HG03575 (cell line): Measurements from ENCODE around the gene PLCG2.
"Not testable (repeated sequence)": the region's sequence is repeated elsewhere in the genome, so short reads cannot be mapped to it uniquely, and the experiment has no call there.

Experiments used
- ATAC-seq: cut with Tn5 transposase; IDR thresholded peaks from one replicate; pipeline ENCODE4 v1.9.1; 2021; ENCODE audit not compliant: unreplicated experiment, insufficient number of reproducible peaks, low FRiP score; ENCODE audit errors: extremely low read depth

PLCG2 gene

DNA sequence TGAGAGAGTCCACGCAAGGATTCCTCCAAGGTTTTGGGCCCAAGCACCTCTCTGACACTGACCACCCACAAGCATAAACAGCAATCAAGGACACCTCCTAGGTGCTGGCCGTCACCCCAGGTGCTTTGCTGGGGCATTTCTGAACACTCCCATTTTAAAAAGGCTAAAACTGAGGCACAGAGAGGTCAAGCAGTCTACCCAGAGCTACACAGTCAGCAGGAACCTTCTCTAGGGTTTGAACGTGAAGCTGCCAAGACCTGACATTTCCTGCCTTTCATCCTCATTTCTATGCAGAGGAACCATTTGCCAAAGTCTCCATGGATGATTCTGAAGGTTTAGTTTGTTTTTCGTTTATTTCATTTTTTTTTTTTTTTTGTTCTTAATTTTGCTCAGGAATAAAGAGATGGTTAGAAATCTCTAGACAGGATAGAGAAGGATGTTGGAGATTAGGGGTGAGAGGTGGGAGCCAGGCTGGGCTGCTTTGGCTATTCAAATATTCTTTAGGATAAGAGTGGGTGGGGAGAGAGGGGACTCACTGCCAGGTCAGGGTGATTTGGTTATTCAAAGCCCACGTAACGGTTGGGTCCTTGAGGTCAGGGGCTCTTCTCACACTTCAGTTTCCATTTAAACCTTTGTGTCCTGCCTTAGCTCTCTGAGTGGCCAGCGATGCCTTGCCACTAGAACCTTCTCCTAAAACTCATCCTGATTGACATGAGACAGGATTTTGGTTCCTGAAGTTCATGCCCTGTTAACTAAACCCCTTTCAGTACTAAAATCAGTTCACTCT is 6.2 kb downstream of the PLCG2 start:
- no peak for ATAC-seq

DNA sequence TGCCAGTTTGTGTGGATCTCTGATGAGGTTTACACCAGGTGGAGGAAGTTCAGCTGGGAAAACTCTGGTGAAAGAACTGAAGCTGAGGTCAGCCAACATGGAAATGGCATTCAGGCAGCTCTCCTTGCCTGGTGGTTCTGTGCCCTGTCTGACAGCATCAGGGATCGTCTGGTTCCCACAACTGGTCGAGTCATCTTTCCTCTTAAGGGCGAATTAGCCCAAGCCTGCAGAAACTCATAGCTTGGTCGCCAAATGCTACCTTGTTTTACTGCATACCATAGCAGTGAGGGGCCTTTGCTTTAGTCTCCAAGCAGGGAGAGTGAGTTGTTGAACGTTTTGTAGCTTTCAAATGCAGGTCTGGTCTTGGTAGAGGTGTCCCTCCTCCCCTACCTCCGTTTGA is 7.2 kb downstream of the PLCG2 start:
- no peak for ATAC-seq

DNA sequence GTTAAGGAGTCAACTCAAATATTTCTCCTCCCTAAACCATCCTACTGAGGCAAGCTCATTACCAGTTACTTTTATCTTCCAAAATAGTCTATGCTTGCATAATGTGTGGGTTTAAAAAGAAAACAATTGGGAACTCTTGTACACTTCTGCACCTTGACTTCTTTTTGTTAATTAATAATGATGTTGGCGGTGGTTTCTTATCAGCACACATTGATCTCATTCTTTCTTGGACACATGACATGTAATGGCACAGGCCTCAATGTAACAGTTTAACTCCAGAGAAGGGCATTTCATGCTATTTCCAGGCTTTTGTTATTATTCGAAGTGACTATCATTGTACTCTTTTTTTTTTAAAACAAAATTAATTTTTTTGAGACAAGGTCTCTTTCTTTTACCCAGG is 7.8 kb downstream of the PLCG2 start:
- no peak for ATAC-seq

DNA sequence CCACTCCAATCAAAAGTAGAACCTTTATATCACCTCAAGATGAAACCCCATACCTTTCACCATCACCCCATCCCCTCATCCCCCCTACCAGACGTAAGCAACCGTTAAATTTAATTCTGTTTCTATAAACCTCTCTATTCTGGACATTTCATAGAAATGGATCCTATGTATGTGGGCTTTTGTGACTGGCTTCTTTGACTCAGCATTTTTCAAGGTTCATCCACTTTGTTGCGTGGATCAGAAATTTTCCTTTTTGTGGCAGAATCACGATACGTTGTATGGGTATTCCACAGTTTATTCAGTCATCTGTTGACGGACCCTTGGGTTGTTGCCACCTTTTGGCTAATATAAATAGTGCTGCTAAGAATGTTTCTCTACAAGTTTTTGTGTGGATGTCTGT is 8.6 kb downstream of the PLCG2 start:
- ATAC-seq = no peak

DNA sequence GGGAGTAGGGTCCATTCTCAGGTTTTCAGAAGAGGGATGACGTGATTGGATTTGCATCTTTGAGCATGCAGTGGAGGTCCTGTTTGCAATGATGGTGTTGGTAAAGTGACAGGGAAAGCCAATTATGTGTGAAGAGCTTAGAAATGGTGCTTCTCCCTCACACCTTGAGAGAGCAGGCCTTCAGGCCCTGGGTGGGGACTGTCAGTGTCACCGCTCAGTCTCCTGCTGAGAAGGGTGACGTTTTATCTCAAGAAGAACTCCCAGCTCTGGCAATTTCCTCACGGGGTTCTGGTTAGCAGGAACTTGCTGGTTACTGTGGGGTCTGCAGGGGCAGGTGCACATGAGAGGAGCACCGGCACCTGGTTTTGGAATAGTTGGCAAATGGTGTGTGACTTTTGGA is 11.2 kb downstream of the PLCG2 start:
- ATAC-seq = no peak

DNA sequence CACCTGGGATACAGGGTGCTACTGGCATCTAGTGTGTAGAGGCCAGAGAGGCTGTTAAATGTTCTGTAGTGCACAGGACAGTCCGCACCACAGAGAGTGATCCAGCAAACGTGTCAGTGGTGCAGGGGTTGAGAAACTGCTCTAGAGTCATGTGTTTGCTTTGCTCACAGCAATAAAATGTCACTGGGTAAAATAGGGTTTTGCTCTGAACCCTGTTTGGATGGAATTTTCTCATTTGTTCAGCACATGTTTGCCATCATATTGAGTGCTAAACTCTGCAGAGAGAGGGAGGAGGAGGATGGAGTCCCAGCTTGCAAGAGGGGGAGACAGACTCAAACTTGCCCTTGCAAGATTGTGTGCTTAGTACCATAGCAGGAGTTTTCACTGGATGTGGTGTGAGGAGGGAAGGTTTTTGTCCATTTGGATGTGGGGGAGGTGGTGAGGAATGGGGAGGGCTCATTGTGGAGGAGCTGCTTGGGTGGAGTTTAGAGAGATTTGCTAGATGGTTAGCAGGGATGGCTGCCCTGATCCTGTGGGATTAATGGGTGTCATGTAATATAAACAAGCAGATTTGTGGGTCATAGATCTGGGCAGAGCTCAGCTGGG is 11.8 kb downstream of the PLCG2 start:
- ATAC-seq = no peak

DNA sequence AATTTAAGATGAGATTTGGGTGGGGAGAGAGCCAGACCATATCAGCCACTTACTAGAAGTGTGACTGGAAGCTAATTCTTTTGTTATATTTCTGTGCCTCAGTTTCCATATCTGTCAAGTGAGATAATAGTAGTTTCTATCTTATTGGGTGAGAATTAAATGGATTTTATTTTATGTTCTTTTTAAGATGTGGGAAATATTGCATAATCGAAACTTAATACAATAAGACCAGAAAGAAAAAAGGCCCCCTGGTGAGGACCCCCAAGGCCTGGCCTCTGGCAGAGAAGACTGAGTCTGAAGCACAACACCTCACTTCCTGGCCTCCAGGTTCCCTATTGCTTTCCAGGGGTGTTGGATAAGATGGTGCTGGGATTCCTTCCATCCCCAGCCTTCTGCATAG is 13.7 kb downstream of the PLCG2 start:
- no peak for ATAC-seq

DNA sequence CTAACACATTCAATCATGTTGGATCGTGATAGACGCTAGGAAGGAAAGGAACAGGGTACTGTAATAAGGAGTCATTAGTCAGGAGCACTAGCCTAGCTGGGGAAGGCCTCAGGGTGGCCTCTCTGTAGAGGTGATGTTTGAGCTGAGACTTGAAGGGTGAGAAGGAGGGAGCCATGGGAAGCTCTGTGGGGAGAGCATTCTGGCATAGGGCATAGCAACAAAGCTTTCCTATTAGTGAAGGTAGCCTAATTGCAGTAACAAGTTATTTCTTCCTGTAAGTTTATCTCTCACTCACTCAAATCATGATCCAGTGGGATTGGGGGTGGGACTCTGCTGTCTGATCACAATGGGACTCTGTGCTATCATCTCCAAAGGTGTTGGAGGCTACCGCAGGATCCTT is 16.1 kb downstream of the PLCG2 start:
- ATAC-seq = no peak

DNA sequence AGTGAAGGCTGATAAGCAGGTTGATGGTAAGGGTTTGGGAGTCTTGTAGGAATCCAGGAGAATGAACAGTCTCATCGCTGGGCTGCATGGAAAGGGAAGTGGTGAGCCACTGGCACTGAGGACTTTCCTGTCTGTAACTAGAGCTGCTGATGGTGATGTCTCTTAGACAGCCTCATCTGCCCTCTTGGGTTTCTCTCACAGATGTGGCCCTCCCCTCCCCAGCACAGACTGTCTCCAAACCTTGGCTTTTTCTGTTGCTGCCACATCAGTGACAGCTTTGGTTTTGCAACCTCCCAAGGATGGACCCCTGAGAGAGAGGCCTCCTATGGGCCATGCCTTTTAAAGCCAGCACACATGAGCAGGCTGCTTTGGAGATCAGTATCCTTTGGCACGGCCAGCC is 16.9 kb downstream of the PLCG2 start:
- no peak for ATAC-seq

DNA sequence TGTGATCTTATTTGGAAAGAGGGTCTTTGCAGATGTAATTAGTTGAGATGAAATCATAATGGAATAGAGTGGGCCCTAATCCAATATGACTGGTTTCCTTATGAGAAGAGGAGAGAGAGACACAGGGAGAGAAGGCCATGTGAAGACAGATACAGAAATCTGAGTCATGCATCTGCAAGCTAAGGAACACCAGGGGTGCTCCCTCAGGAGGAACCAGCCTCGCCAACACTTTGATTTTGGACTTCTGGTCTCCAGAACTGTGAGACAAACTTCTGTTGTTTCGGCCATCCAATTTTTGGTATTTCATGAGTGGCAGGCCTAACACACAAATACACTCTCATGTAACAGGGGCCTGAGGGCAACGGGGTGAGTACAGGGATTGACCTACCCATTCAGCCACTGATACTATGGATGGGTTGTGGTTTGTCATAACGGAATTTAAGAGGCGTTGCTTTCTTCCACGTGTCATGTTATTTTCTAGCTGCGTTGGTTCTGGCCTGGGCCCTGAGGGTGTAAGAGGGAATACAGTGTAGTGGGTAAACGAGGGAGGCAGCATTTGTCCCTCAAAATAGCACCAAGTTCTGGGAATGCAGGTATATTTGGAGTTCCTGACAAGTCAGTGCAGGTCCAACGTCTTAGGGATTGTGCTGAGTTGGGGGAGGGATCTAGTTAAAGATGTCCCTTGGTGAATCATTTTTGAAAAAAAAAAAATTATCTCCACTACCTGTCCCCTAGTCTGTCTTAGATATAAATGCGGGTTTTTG is 17.7 kb downstream of the PLCG2 start:
- no peak for ATAC-seq

DNA sequence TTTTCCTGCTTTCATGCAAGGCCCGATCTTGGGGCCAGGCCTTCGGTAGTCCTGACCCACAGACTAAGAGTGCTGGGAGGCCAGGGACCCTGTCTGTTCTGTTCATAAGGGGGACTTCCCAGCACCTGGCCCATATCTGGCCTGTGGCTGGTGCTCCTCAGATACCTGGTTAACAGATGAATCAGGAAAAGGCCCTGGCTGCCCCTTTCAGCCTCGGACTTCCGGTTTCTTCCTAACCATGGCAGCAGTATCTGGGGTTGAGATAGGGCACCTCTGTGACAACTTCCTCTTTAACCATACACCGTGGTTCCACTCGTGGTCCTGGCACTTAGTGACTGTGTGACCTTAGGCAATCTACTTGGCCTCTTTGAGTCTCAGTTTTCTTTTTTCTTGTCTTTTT is 18.4 kb downstream of the PLCG2 start:
- ATAC-seq = no peak

DNA sequence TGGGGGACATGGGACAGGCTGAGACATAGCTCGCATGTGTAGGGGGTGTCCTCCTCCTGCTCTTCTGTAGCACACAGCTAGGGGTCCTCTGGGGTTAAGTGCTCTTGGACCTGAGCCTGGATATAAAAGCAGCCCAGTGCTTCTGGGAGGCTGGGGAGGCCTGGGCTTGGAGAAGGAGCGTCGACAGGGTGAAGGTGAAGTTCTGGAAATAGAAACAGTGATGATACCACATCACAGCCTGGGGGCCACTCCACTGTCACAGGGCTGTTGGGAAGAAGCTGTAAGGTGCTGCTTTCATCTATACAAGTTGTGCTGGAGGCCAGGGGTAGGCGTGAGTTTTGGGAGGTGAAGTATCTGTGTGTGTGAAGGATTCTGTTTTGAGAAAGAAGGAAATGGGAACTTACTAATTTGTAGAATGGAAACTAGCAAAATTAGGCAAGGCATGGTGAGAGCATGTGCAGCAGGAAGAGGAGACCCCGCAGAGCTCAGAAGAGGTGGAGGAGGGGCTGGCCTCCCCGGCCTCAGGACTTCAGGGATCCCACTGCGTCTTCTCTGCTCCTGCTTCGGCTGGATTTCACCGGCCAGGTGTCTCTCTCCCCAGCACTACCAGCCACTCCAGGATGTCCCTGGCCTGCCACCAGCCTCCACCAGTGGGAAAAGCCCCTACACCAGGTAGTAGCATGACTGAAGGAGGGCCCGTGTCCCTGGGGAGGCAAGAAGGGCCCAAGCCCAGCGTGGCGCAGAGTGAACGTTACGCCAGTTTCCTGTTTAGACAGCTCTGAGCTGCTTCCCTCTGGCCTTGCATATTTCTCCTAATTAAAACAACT is 19.4 kb downstream of the PLCG2 start:
- peak; percentile 40 for ATAC-seq

DNA sequence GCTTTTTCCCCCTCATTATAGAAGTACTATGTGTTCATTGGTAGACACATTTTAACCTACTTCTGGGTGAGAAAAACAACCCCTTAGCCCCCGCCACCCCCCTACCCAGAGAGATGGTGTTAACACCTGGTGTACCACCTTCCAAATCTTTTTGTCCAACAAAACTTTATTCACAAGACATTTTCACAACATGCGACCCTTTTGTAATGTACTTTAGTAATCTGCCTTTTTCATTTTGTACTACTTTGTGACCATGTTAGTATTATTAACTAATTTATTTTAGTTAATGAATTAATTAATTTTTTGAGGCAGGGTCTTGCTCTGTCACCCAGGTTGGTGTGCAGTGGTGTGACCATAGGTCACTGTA is 20.0 kb downstream of the PLCG2 start:
- no peak for ATAC-seq

DNA sequence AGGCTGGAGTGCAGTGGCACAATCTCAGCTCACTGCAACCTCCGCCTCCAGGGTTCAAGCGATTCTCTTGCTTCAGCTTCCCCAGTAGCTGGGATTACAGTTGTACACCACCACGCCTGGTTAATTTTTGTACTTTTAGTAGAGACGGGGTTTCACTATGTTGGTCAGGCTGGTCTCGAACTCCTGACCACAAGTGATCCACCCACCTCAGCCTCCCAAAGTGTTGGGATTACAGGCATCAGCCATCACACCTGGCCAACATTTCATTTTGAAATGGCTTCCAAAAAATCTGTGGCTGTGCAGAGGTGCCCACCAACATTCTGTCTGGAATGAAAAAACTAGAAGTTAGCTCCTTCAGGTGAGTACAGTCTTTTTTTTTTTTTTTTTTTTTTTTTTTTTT is 22.6 kb downstream of the PLCG2 start:
- not testable (repeated sequence) for ATAC-seq

DNA sequence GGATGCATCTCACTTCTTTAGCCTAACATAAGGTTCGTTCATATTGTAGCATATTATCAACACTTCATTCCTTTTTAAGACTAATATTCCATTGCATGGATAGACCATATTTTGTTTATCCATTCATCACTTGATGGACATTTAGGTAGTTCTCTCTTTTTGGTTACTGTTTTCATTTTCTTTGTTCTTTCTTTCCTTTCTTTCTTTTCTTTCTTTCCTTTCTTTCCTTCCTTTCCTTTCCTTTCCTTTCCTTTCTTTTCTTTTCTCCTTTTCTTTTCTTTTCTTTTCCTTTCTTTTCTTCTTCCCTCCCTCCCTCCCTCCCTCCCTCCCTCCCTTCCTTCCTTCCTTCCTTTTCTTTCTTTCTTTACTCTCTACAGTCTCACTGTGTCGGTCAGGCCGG is 24.2 kb downstream of the PLCG2 start:
- no peak for ATAC-seq

DNA sequence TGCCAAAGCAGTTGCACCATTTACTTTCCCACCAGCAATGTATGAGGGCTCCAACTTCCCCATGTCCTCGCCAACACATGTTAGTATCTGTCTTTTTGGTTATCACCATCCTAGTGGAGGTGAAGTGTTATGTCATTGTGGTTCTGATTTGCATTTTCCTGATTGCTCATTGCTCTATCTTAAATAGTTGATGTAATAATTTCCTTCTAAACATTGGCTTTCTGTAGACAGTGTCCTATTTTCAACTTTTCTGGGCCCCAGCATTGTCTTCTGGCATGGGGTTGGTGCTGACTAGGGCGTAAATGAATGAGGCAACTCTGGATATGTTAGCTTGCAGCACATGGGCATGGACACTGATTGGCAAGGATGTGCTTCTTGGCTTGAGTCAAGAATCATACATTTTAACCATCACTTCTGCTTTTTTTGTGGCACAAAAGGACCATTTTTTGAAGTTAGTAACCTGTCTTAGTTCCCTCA is 25.1 kb downstream of the PLCG2 start:
- ATAC-seq = no peak

DNA sequence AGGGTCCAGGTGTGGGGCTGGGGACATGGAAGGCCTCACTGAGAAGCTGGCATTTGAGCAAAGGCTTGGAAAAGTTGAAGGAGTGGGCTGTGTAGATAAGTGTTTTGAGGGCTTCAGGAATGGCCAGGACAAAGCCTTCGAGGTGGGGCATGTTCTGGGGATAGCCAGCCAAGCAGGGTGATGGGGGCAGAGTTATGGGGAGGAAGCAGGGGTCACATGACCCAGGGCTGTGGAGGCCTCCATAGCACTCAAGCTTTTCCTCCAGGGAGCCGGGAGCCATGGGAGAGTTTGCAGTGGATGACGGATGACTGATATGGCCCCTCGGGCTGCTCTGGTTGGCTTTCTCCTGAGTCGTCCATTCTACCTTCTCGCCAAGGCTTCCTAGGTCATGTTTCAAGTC is 27.6 kb downstream of the PLCG2 start:
- ATAC-seq = no peak

DNA sequence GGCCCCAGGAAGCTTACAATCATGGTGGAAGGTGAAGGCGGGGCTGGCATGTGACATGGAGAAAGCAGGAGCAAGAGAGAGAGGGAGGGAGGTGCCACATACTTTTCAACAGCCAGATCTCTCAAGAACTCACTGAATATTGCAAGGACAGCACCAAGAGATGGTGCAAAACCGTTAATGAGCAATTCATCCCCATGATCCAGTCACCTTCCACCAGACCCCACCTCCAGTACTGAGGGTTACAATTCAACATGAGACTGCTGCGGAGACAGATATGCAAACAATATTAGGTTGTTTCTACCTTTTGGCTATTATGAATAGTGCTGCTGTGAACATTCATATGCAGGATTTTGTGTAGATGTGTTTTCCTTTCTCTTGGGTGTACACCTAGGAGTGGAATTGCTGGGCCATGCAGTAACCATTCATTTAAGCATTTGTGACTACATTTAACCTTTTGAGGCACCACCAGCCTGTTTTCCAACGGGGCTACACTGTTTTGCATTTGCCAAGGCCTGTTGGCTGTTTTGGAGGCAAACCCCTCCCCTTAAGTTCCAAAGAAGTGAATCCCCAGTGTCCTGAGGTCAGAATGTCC is 28.8 kb downstream of the PLCG2 start:
- no peak for ATAC-seq

DNA sequence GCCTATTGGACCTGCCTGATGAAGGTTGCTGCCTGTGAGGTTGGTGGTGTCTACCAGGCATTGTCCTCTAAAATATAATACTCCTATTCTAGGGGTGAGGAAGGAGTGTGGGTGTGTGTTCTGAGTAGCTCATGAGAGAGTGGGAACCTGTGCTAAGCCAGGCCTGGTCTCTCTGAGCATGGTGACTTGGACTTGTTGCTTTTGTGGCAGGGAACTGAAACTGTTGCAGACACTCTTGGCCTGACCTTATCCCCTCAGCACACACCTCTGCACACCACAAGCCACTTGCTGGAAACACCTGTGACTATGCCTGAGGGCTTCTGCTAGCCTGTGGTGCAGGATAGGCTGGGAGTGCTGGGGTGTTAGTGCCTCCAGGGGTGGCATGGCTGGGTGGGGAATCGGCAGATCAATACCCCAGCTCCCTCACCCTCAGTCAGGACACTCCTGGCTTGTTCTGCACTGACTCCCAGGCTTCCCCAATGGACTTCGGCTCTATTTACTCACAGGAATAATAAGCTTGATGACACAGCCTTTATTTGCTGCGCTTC is 29.9 kb downstream of the PLCG2 start:
- ATAC-seq = peak; percentile 44
